Rectal smooth muscle tissue (tissue), 1 donor: Measurements from ENCODE around the gene RNU1-2.
"Not testable (repeated sequence)": the region's sequence is repeated elsewhere in the genome, so short reads cannot be mapped to it uniquely, and the experiment has no call there.

ENCODE experiments used
- H3K27ac ChIP-seq: one replicate; pipeline ENCODE4 v1.7.0; 2013; ENCODE audit warnings: low read depth, low read length, inconsistent platforms
- H3K27me3 ChIP-seq: one replicate; pipeline ENCODE4 v1.7.0; 2013; ENCODE audit warnings: low read length; ENCODE audit not compliant: control insufficient read depth, insufficient read depth
- H3K36me3 ChIP-seq: one replicate; pipeline ENCODE4 v1.7.0; 2013; ENCODE audit warnings: low read length; ENCODE audit not compliant: control insufficient read depth, insufficient read depth
- H3K4me1 ChIP-seq: one replicate; pipeline ENCODE4 v1.7.0; 2013; ENCODE audit warnings: low read length; ENCODE audit not compliant: control insufficient read depth, insufficient read depth
- H3K4me3 ChIP-seq: one replicate; pipeline ENCODE4 v1.7.0; 2013; ENCODE audit warnings: low read length
- H3K9ac ChIP-seq: one replicate; pipeline ENCODE4 v1.7.0; 2013; ENCODE audit warnings: low read length

Gene RNU1-2

GRCh38 chr1:16893796-16894195 is 2.0 kb upstream of the RNU1-2 start:
- H3K9ac ChIP-seq, H3K27me3 ChIP-seq: not testable (repeated sequence)

GRCh38 chr1:16894338-16894737 is 1.4 kb upstream of the RNU1-2 start:
- not testable (repeated sequence) for H3K4me1 ChIP-seq, H3K36me3 ChIP-seq

More at GRCh38 chr1:16893796-16894195, 2.0 kb upstream of the RNU1-2 start:
- H3K36me3 ChIP-seq, H3K27ac ChIP-seq, H3K4me1 ChIP-seq, H3K4me3 ChIP-seq: not testable (repeated sequence)

GRCh38 chr1:16895233-16895597 is 565 bp upstream of the RNU1-2 start:
- H3K4me1 ChIP-seq, H3K9ac ChIP-seq, H3K36me3 ChIP-seq, H3K27me3 ChIP-seq: not testable (repeated sequence)
- H3K27ac ChIP-seq, result peak overlapping the region; percentile 87
- peak overlapping the region; percentile 46 for H3K4me3 ChIP-seq

More at GRCh38 chr1:16894338-16894737, 1.4 kb upstream of the RNU1-2 start:
- not testable (repeated sequence) for H3K4me3 ChIP-seq, H3K27ac ChIP-seq, H3K9ac ChIP-seq, H3K27me3 ChIP-seq

DNA sequence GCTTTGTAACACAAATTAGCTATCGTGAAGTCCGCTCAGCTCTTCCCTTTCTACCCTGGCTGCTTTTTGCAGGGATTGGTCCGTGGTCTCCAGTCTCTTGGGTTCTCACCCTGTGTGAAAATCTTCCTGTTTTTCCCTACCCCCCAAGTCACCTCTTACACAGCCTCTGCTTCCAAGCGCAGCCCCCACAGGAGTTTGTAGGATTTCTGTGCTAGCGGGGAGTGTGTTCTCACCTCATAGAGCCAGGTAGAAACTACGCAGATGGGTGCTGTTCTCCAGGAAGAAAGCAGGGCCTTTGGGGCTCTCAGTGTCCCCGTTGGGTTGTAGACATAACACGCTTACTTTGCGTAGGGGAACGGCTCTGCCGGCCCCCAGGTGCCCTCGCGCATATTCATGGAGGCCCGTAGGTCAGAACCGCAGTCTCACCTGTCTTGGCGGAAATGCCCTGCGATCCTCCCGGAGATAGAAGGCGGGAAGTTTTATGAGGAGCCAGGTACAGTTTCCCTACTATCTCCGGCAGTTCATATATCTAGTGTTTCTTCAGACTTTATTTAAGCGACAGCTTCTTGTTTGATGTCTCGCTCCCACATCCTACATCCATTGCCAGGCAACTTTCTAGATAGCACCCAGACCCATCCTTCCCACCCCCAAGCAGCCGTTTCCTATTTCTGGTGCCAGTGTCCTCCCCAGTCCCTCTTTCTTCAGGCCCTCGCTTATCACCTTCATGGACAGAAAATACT is 706 bp downstream of the RNU1-2 start:
- not testable (repeated sequence) for H3K27me3 ChIP-seq, H3K9ac ChIP-seq, H3K4me1 ChIP-seq, H3K36me3 ChIP-seq
- Histone ChIP-seq H3K4me3 (peak overlapping the region; percentile 54), H3K27ac (peak overlapping the region; percentile 78)

- not testable (repeated sequence) for H3K36me3 ChIP-seq, H3K9ac ChIP-seq, H3K4me3 ChIP-seq, H3K27me3 ChIP-seq, H3K27ac ChIP-seq, H3K4me1 ChIP-seq
These were observed 1.9 kb downstream of the RNU1-2 start for GRCh38 chr1:16897653-16898052.

DNA sequence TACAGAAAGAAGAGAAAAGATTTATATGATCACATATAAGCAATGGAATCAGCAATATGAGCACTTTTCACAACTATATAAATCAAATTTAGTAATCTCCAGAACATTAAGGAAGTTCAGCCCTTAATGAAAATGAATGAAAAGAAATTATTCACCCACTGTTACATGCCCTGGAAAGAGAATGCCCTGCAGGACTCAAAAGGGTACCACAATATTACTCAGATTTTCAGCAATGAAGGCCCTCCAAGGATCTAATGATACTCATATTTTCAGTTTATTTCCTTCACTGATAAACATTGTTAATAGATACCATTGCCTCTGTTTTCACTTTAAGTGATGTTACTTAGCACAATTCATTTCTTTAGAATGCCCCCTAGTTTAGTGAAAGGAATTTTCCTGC is 2.5 kb downstream of the RNU1-2 start:
- not testable (repeated sequence) for H3K4me3 ChIP-seq, H3K9ac ChIP-seq, H3K4me1 ChIP-seq, H3K36me3 ChIP-seq, H3K27ac ChIP-seq, H3K27me3 ChIP-seq

GRCh38 chr1:16899020-16899419 is 3.2 kb downstream of the RNU1-2 start:
- not testable (repeated sequence) for H3K4me3 ChIP-seq, H3K4me1 ChIP-seq, H3K27ac ChIP-seq, H3K27me3 ChIP-seq, H3K9ac ChIP-seq, H3K36me3 ChIP-seq

GRCh38 chr1:16900751-16901150 is 5.0 kb downstream of the RNU1-2 start:
- peaks cover 8% of the 10 kb centered on the region for H3K4me1 ChIP-seq
- H3K27me3 ChIP-seq, result no peaks in the 10 kb centered on the region
- no peak overlapping the region for H3K4me3 ChIP-seq
- H3K27ac ChIP-seq, result no peak overlapping the region
- H3K36me3 ChIP-seq, result no peaks in the 10 kb centered on the region
- no peak overlapping the region for H3K9ac ChIP-seq

DNA sequence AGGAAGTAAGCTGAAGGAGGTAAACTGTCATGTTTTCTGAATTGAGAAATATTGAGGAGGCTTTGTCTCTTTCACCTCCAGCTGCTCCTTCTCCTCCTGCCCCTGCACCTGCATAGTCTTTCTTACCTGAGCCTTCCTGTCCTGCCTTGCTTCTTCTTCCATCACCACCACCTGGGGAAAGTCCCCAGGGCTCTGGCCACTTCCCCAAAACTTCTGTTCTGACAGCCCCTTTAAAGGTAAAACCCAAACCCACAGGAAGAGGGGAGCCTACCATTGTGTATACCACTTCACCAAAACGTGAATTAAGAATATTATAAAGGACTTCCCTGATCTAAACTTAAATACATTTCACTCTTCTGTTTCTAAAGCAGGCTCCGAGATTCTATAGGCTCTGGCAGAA is 5.6 kb downstream of the RNU1-2 start:
- not testable (repeated sequence) for H3K4me1 ChIP-seq, H3K36me3 ChIP-seq, H3K9ac ChIP-seq, H3K27ac ChIP-seq, H3K4me3 ChIP-seq, H3K27me3 ChIP-seq

DNA sequence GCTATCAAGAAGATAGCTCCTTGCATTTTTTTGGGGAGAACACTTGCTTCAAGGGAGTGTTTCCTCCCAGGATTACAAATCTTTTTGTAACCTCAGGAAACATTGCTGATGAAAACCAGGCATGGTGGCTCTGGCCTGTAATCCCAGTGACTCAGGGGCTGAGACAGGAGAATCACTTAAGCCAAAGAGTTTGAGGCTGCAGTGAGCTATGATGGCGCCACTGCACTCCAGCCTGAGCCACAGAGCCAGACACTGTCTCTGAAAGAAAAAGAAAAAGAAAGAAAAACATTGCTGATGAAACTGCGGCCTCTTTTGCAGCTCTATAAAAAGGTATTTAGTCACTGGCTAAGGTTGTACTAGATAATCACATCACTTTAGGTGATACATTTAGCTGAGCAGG is 7.3 kb downstream of the RNU1-2 start:
- no peaks in the 10 kb centered on the region for H3K27me3 ChIP-seq
- no peaks in the 10 kb centered on the region for H3K36me3 ChIP-seq
- H3K4me1 ChIP-seq, result peaks cover 8% of the 10 kb centered on the region
- no peak overlapping the region for H3K9ac ChIP-seq
- H3K27ac ChIP-seq, result peak overlapping the region; percentile 99
- H3K4me3 ChIP-seq, result no peak overlapping the region

DNA sequence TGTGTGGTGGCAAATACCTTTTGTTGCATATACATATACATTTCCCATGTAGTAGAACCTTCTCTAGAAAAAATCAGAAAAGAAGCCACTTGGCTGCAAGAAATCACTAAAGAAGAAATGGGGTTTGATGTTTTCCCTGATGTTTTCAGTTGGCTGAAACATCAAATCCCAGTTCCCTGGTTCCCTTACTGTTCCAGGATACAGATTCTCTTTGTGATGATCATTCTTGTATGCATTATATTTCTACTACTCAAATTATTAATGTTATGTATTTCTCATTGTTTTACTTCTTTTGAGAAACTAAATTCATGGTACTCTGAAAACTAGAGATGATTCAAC is 7.6 kb downstream of the RNU1-2 start:
- no peak overlapping the region for H3K9ac ChIP-seq
- H3K36me3 ChIP-seq, result no peaks in the 10 kb centered on the region
- H3K27me3 ChIP-seq, result no peaks in the 10 kb centered on the region
- H3K4me1 ChIP-seq, result peaks cover 8% of the 10 kb centered on the region
- peak overlapping the region; percentile 99 for H3K27ac ChIP-seq
- H3K4me3 ChIP-seq, result peak overlapping the region; percentile 74

GRCh38 chr1:16904560-16905109 is 8.9 kb downstream of the RNU1-2 start:
- Histone ChIP-seq H3K27me3 (no peaks in the 10 kb centered on the region), H3K9ac (peak overlapping the region; percentile 96), H3K27ac (peak overlapping the region; percentile 99), H3K4me1 (peaks cover 8% of the 10 kb centered on the region), H3K4me3 (peak overlapping the region; percentile 74), H3K36me3 (no peaks in the 10 kb centered on the region)

DNA sequence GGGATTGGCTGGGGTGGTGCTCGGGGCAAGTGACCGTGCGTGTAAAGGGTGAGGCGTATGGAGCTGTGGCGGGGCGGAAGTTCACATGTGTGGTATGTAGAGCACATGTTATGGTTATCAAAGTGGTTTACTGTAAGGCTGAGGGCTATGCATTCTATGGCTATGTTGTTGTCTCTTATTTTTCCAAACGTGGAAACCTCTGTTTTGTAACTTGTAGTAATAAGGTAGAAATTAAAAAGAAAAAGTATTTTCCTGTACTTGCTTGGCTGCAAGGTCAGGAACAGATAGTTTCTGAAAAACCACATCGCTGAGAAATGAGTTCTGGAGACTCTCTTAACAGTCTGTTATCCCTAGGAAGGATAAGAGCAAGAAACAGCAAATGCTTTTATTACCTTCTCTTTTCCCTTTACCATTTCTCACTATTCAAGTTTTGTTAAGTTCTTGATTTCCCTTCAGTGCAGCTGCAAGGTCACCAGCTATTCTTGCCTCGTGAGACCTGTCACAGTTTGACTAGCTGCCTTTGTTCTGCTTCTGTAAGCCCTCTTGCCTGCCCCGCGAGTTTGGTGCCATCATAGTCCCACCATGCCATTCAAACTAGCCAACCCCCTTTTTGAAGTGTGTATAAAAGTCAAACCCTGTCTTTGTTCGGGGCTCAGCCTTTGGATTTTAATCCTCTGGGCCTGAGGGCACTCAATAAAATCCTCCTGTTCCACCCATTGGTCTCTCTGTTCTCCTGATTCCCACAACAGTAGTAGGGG is 9.5 kb downstream of the RNU1-2 start:
- peak overlapping the region; percentile 96 for H3K9ac ChIP-seq
- H3K36me3 ChIP-seq, result no peaks in the 10 kb centered on the region
- H3K27me3 ChIP-seq, result no peaks in the 10 kb centered on the region
- peak overlapping the region; percentile 74 for H3K4me3 ChIP-seq
- H3K4me1 ChIP-seq, result peaks cover 8% of the 10 kb centered on the region
- H3K27ac ChIP-seq, result peak overlapping the region; percentile 99
